ENCODE results near the gene LPAR3. TPM values are rescaled to one million over a fixed set of nuclear protein-coding genes. Genes with fewer than 3 reads are reported as not detected.

LPAR3 gene
- total and polyA plus RNA-seq, 2 of the 4 experiments (the other 2 are of a cell fraction) = 0.09 to 0.18 TPM

- Histone ChIP-seq H3K27ac (ENCODE audit: insufficient read depth, low read length) (no peak overlapping the region), H2BK20ac (ENCODE audit: low read depth, low read length) (no peak overlapping the region), H3K14ac (replicated peaks; ENCODE audit: low read depth, low read length) (no peak overlapping the region), H3K9ac (ENCODE audit: low read depth, low read length) (no peak overlapping the region), H3K9me1 (ENCODE audit: insufficient read depth, low read length) (no peaks in the 10 kb centered on the region), H3K23ac (ENCODE audit: low read depth, low read length) (no peak overlapping the region), H3K4me3 (ENCODE audit: insufficient read depth, low read depth, low read length) (no peak overlapping the region), H3K56ac (ENCODE audit: extremely low read depth, insufficient read depth, low read length) (no peak overlapping the region), H4K20me1 (ENCODE audit: insufficient read depth, low read length) (no peaks in the 10 kb centered on the region), H3K36me3 (ENCODE audit: control insufficient read depth, insufficient read depth, low read length) (no peaks in the 10 kb centered on the region), H2BK5ac (ENCODE audit: low read depth, low read length, poor library complexity, severe bottlenecking) (no peak overlapping the region), H3K27me3 (ENCODE audit: control insufficient read depth, insufficient read depth, low read length) (peaks cover 2% of the 10 kb centered on the region; the same call in 1 of the 2 replicates), H4K8ac (ENCODE audit: low read depth in 2 of 2, low read length in 2 of 2) (no peak overlapping the region), H4K91ac (ENCODE audit: insufficient read depth, low read depth, low read length) (no peak overlapping the region), H2AK5ac (ENCODE audit: low read depth, low read length) (no peak overlapping the region), H3K4me1 (ENCODE audit: control insufficient read depth, insufficient read depth, low read length) (no peaks in the 10 kb centered on the region), H3K79me1 (ENCODE audit: low read depth in 1 of 2, low read length in 2 of 2) (no peaks in the 10 kb centered on the region), H3K18ac (ENCODE audit: low read depth, low read length) (no peak overlapping the region), H3K4ac (ENCODE audit: low read depth, low read length) (no peak overlapping the region), H2BK120ac (ENCODE audit: low read depth, low read length) (no peak overlapping the region), H3K9me3 (ENCODE audit: control insufficient read depth, insufficient read depth, low read length) (no peaks in the 10 kb centered on the region), H2BK15ac (ENCODE audit: low read depth, low read length) (no peak overlapping the region), H3K4me2 (ENCODE audit: low read depth, low read length) (no peak overlapping the region), H4K5ac (ENCODE audit: low read depth, low read length) (no peak overlapping the region), H2AFZ (replicated peaks; ENCODE audit: low read length, poor library complexity) (no peak overlapping the region), H2AK9ac (replicated peaks; ENCODE audit: low read depth, low read length, poor library complexity) (no peak overlapping the region)
- ATAC-seq (ENCODE audit: low read depth) = no peak
- WGBS, 2 experiments (ENCODE audit: extremely low coverage in 2 of 2, insufficient read length in 1 of 2) = no CpG with 5 or more reads among the region's 5 CpGs
- ChIA-PET POLR2A (ENCODE audit: unreplicated experiment) (no interaction called here), CTCF (no interaction called here)
- no TSS peak for BruUV-seq (replicated peaks)
- intact Hi-C loops (cut with micrococcal nuclease) = no loop called here
- DNase-seq = no peak
- TF ChIP-seq RAD21 (IDR thresholded peaks at IDR 0.05; ENCODE audit: low read length) (no peak), CEBPB (IDR thresholded peaks at IDR 0.05; ENCODE audit: low read depth, low read length) (no peak), BHLHE40 (IDR thresholded peaks at IDR 0.05; ENCODE audit: low read depth, low read length) (no peak), CHD1 (IDR thresholded peaks at IDR 0.05; ENCODE audit: low read depth, low read length) (no peak), SMC3 (IDR thresholded peaks at IDR 0.05; ENCODE audit: low read depth, low read length) (no peak), RCOR1 (IDR thresholded peaks at IDR 0.05; ENCODE audit: insufficient replicate concordance, low read length) (no peak), MXI1 (IDR thresholded peaks at IDR 0.05; ENCODE audit: borderline replicate concordance, low read depth, low read length) (no peak), NFE2L2 (IDR thresholded peaks at IDR 0.05; ENCODE audit: low read depth, low read length) (no peak), FOS (IDR thresholded peaks at IDR 0.05; ENCODE audit: low read depth, low read length) (no peak), MAZ (IDR thresholded peaks at IDR 0.05; ENCODE audit: borderline replicate concordance, low read depth, low read length) (no peak), POLR2A (IDR thresholded peaks at IDR 0.05; ENCODE audit: low read depth, low read length) (no peak), ELK1 (IDR thresholded peaks at IDR 0.05; ENCODE audit: borderline replicate concordance, low read depth, low read length) (no peak), USF2 (IDR thresholded peaks at IDR 0.05; ENCODE audit: low read depth, low read length) (no peak)
- TF ChIP-seq, protein P1, sequence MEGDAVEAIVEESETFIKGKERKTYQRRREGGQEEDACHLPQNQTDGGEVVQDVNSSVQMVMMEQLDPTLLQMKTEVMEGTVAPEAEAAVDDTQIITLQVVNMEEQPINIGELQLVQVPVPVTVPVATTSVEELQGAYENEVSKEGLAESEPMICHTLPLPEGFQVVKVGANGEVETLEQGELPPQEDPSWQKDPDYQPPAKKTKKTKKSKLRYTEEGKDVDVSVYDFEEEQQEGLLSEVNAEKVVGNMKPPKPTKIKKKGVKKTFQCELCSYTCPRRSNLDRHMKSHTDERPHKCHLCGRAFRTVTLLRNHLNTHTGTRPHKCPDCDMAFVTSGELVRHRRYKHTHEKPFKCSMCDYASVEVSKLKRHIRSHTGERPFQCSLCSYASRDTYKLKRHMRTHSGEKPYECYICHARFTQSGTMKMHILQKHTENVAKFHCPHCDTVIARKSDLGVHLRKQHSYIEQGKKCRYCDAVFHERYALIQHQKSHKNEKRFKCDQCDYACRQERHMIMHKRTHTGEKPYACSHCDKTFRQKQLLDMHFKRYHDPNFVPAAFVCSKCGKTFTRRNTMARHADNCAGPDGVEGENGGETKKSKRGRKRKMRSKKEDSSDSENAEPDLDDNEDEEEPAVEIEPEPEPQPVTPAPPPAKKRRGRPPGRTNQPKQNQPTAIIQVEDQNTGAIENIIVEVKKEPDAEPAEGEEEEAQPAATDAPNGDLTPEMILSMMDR (conservative IDR thresholded peaks at IDR 0.05; ENCODE audit: low read depth, low read length) = no peak
- in situ Hi-C loops (cut with MboI; ENCODE audit: low sequenced_read_pairs) = no loop called here
- dilution Hi-C loops (cut with HindIII; ENCODE audit: low sequenced_read_pairs, unreplicated experiment) = no loop called here
Observed at GRCh38 chr1:84862810-84863251, 30.2 kb downstream of the LPAR3 start.

Data from IMR-90 (cell line).